Activated B cell treated with CpG ODN at 0.5 μM for 24 hours (primary cell): ENCODE data around the gene NEK7. TPM values are rescaled to one million over a fixed set of nuclear protein-coding genes. Genes with fewer than 3 reads are reported as not detected.

Experiments
- ATAC-seq: fragments of 200-7000 bp; cut with Tn5 transposase; one replicate; pipeline ENCODE4 v1.10.0; 2021; ENCODE audit warnings: low read depth, mild to moderate bottlenecking, moderate library complexity
- CTCF ChIA-PET: fragments of 350-600 bp; sonication (Branson Sonifier 250); formaldehyde crosslinking; loops from one replicate; lab custom pipeline; 2021; ENCODE audit warnings: antibody characterized with exemption; lab: Charles Lee
- POLR2A ChIA-PET: fragments of 350-600 bp; sonication (Branson Sonifier 250); formaldehyde crosslinking; loops from one replicate; lab custom pipeline; 2021; ENCODE audit warnings: antibody characterized with exemption; lab: Charles Lee
- DNase-seq: peaks from one replicate; pipeline ENCODE4 v3.0.0; 2022
- H3K27ac Mint-ChIP-seq: one replicate; pipeline ENCODE4 v1.8.0; 2020; ENCODE audit warnings: mixed read lengths
- H3K27me3 Mint-ChIP-seq: one replicate; pipeline ENCODE4 v1.8.0; 2021; ENCODE audit warnings: mixed read lengths
- H3K36me3 Mint-ChIP-seq: one replicate; pipeline ENCODE4 v1.8.0; 2021; ENCODE audit warnings: low read depth, mixed read lengths
- H3K4me1 Mint-ChIP-seq: one replicate; pipeline ENCODE4 v1.8.0; 2021; ENCODE audit warnings: mixed read lengths
- H3K4me3 Mint-ChIP-seq: one replicate; pipeline ENCODE4 v1.8.0; 2020; ENCODE audit warnings: mild to moderate bottlenecking, mixed read lengths
- H3K9me3 Mint-ChIP-seq: one replicate; pipeline ENCODE4 v1.8.0; 2020; ENCODE audit warnings: mixed read lengths
- CTCF ChIP-seq: fragments of 200-600 bp; IDR thresholded peaks from one replicate; pipeline ENCODE4 v1.8.0; 2022; ENCODE audit warnings: antibody characterized with exemption, mild to moderate bottlenecking
- intact Hi-C: fragments of 100-400 bp; cut with micrococcal nuclease; formaldehyde crosslinking; loops from one replicate; pipeline ENCODE4 v1.15.1; 2024
- total RNA-seq: library from RNA; stranded (reverse); gene quantifications from 2 replicates; pipeline ENCODE4 v1.2.3, GENCODE V29; 2022

NEK7 gene
- total RNA-seq, 1 donor from 2014 or later, result 33.5 TPM

DNA sequence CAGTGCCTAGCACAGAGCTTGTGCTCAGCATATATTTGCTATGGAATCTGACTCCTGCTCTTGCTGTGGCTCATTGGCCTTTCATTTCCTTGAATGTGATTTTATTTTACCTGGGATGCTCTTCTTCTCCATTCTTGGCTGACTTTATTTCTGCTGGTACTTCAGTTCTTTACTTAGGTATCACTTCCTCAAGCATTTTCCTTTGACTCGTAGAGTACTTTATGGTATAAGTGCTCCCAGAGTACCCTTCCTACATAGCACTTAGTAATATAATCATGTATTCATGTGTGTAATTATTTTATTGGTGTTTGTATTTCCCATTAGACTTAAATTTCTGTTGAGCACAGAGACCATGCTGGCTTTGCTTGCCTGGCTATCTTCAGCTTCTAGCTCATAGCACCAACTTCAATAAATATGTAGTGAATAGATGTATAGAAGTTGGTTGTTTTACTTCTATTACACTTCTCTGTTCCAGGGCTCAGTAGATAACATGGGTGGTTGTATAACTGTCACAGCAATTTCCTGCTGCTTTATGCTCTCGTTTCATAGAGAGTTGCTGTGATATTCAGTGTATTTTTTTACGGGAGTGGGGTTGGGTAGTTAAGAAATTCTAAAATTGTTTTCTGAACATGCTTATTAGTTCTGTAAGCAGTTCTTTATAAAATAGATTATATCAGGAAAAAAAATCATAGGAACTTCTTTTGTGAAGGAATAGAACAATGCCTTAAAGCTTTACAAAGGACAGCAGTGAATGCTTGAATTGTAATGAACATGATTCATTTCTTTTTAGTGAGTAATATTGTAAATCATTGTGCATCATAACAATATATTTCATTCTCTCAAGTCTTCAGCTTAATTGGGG, 112.2 kb downstream of the NEK7 start:
- no peak overlapping the region for H3K4me3 Mint-ChIP-seq
- CTCF ChIA-PET, result interaction anchor here (0.9 kb wide), 1 partner anchor 181 kb away, joined by 3 read pairs; no protein-coding TSS in a partner anchor
- no peak for TF ChIP-seq CTCF
- H3K4me1 Mint-ChIP-seq, result peaks cover 1% of the 10 kb centered on the region
- DNase-seq (no peak), ATAC-seq (no peak)
- no peak overlapping the region for H3K27ac Mint-ChIP-seq
- no peaks in the 10 kb centered on the region for H3K9me3 Mint-ChIP-seq
- intact Hi-C loops, result no loop called here
- POLR2A ChIA-PET, result no interaction called here
- H3K27me3 Mint-ChIP-seq, result no peaks in the 10 kb centered on the region
- peaks cover 24% of the 10 kb centered on the region for H3K36me3 Mint-ChIP-seq

GRCh38 chr1:198269646-198269940, 112.8 kb downstream of the NEK7 start:
- no peaks in the 10 kb centered on the region for H3K9me3 Mint-ChIP-seq
- CTCF ChIA-PET, result no interaction called here
- TF ChIP-seq CTCF, result no peak
- ATAC-seq, result no peak
- no peak overlapping the region for H3K27ac Mint-ChIP-seq
- DNase-seq, result no peak
- H3K36me3 Mint-ChIP-seq, result peaks cover 20% of the 10 kb centered on the region
- intact Hi-C loops, result no loop called here
- no peaks in the 10 kb centered on the region for H3K27me3 Mint-ChIP-seq
- POLR2A ChIA-PET, result no interaction called here
- H3K4me1 Mint-ChIP-seq, result peaks cover 1% of the 10 kb centered on the region
- no peak overlapping the region for H3K4me3 Mint-ChIP-seq

GRCh38 chr1:198270273-198270828, 113.6 kb downstream of the NEK7 start:
- Mint-ChIP-seq H3K4me1 (peaks cover 1% of the 10 kb centered on the region), H3K27ac (no peak overlapping the region), H3K4me3 (no peak overlapping the region), H3K9me3 (no peaks in the 10 kb centered on the region), H3K27me3 (no peaks in the 10 kb centered on the region), H3K36me3 (peaks cover 15% of the 10 kb centered on the region)
- POLR2A ChIA-PET, result no interaction called here
- ATAC-seq (no peak), DNase-seq (no peak)
- CTCF ChIA-PET, result no interaction called here
- intact Hi-C loops, result loop anchor here (10.0 kb wide), 1 partner anchor 336 kb away; no protein-coding TSS in a partner anchor
- TF ChIP-seq CTCF, result no peak

GRCh38 chr1:198271467-198271866, 114.7 kb downstream of the NEK7 start:
- DNase-seq (no peak), ATAC-seq (no peak)
- TF ChIP-seq CTCF, result no peak
- no peaks in the 10 kb centered on the region for H3K9me3 Mint-ChIP-seq
- no peak overlapping the region for H3K4me3 Mint-ChIP-seq
- H3K27me3 Mint-ChIP-seq, result no peaks in the 10 kb centered on the region
- H3K27ac Mint-ChIP-seq, result no peak overlapping the region
- peaks cover 1% of the 10 kb centered on the region for H3K4me1 Mint-ChIP-seq
- intact Hi-C loops, result loop anchor here (10.0 kb wide), 1 partner anchor 337 kb away; no protein-coding TSS in a partner anchor
- ChIA-PET POLR2A (no interaction called here), CTCF (no interaction called here)
- H3K36me3 Mint-ChIP-seq, result peaks cover 13% of the 10 kb centered on the region

GRCh38 chr1:198272492-198272891, 115.7 kb downstream of the NEK7 start:
- no peaks in the 10 kb centered on the region for H3K27me3 Mint-ChIP-seq
- ChIA-PET POLR2A (no interaction called here), CTCF (no interaction called here)
- ATAC-seq, result no peak
- intact Hi-C loops, result loop anchor here (10.0 kb wide), 1 partner anchor 338 kb away; no protein-coding TSS in a partner anchor
- no peak for DNase-seq
- H3K9me3 Mint-ChIP-seq, result no peaks in the 10 kb centered on the region
- H3K27ac Mint-ChIP-seq, result no peak overlapping the region
- H3K4me1 Mint-ChIP-seq, result peaks cover 1% of the 10 kb centered on the region
- peaks cover 13% of the 10 kb centered on the region for H3K36me3 Mint-ChIP-seq
- TF ChIP-seq CTCF, result no peak
- no peak overlapping the region for H3K4me3 Mint-ChIP-seq
